Stimulated activated CD4-positive, alpha-beta T cell treated with anti-CD3 and anti-CD28 coated beads, Interleukin-1b, Interleukin-23, amount 100 ng/mL, for 1 hour (primary cell): ENCODE measurements around the gene ZFP90.
"Not testable (repeated sequence)": the region's sequence is repeated elsewhere in the genome, so short reads cannot be mapped to it uniquely, and the experiment has no call there.

Source experiments
- DNase-seq, 2 donors: peaks; one replicate each; pipeline ENCODE4 v3.0.0-alpha.2; 2020; ENCODE audit warnings: low read depth in 2 of 2

Gene ZFP90

DNA sequence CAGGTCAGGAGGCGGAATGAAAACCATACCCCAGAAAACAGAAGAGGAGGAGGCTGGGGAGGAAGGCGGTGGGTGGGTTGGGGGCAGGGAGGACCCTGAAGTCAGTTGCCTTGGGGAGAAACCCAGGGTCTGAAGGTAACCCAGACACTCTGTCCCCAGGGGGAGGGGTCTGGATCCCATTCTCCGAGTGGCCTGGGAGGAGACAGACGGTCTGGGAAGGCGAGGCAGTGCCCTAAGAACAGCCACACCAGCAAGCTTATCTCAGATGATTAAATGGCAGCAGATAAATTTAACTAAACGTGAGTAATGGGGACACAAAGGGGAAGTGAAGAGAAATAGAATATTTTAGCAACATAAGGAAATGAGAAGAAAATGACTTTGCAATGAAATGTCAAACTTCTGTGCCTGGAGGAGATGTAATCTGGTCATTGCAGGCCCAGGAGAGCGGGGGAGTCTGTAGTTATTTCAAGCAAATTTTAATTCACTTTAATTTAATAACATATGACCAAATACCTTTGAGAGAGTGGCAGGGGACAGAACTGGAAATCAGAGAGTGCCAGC is 21.4 kb upstream of the ZFP90 start:
- DNase-seq: no peak

DNA sequence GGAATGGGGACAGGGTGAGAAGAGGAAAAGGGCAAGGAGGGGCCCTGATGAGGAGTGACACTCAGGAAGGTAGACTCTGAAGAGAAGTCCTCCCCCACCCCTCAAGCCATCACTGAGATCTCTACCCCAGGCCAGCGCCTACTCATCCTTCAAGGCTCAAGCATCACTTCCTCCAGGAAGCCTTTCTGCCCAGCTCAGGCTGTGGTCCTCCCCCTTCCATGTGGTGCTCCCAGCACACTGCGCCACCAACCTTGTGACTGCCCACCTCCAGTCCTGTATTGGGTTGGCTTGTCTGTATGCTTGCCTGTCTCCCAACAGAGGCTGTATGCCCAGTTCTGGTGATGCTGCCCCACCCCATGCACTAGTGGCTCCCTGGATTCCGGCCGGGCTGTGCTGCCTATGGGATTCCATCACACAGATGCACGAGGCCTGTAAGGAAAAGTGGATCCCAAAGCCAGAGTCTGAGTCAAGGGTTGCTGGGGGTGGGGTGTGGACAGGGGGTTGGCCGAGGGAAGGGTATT is 19.8 kb upstream of the ZFP90 start:
- DNase-seq: no peak

DNA sequence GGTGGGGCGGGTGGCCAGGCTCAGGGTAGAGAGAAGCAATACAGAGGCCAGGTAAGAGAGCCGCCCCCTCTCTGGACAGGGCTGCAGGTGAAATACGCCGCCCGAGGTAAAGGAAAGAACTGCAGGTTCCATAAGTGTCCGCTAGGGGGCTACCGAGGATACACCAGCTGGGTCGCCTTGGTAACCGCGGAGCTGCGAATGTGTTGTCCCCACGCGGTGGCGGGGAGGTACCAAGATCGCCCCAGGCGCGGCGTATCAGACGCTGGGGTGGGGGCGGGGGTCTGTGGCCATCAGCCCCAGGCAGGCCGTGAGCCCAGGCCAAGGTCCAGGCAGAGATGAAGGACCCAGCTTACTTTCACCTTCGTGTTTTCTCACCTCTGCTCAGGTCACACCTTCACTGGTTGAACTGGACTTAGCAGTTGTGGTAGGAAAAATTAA is 18.4 kb upstream of the ZFP90 start:
- peak; percentile 62 to 66 for DNase-seq

DNA sequence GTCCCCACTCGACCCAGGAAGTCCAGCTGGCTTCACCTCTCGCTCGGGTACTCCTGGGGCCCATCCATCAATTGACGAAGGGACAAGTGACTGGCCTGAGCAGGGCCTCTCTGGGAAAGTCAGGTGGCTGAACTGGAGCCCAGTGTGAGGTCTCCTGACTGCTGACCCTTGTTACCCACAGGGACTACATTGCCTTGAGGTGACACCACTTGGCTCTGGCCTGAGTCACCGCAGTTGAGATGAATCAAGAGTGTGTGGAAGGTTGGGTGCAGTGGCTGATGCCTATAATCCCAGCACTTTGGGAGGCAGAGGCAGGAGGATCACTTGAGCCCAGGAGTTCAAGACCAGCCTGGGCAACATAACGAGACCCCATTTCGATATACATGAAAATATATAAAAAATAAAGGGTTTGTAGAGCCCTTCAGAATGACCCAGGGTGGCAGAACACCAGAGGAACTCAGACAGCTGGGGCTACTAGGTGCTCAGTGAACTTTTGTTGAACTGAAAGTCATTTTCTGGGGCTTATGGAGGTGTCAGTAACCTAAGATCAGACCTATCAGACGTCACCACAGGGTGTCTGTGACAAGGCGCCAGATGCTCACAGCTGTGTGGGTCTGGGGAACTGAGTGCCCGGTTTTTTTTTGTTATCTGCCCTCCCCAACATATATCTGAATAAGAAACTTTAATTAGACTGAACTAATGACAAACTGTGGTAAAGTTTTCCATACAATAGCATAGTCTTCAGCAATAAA is 14.8 kb upstream of the ZFP90 start:
- DNase-seq: no peak

DNA sequence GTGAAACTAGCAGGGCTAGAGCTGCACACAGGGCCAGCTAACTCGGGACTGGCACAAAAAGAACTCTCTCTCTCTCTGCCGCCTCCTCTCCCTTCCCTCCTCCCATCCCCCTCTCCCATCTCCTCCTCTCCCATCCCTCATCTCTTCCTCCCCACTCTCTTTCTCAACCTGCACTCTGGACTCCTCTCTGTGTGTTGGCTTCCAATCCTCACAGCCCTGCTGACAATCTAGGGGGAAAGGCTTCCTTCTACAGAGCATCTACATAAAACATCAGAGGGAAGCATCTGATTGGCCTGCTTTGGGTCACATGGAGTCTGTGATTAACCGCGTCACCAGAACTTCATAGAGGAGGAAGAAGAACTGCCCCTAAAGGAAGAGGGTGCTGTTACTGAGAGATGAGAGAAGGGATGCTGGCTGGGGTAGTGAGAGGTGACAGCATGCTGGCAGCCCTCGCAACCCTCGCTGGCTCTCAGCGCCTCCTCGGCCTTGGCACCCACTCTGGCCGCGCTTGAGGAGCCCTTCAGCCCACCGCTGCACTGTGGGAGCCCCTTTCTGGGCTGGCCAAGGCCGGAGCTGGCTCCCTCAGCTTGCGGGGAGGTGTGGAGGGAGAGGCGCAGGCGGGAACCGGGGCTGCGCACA is 12.8 kb upstream of the ZFP90 start:
- no peak for DNase-seq

DNA sequence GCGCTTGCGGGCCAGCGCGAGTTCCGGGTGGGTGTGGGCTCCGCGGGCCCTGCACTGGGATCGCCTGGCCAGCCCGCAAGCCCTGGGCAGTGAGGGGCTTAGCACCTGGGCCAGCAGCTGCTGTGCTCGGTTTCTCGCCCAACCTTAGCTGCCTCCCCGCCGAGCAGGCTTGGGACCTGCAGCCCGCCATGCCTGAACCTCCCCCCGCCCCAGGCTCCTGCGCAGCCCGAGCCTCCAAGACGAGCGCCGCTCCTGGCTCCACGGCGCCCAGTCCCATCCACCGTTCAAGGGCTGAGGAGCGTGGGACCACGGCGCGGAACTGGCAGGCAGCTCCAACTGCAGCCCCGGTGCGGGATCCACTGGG is 12.3 kb upstream of the ZFP90 start:
- no peak for DNase-seq

DNA sequence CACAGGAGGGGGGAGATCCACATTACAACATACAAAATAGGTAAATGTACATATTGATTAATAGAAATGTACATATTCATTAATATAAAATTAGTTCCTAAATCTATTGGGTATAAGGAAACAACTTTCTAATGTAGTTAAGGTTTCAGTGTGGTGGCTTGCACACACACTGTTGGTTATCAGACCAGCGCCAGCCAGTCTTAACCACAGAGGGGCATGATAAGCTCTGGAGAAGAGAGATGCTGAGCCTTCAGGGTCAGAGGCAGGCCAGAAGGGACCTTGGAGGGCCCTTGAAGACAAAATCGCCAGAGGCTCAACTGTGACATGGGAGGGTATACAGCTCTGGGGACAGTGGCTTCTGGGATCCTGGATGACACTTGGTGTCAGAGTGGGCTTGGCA is 10.9 kb upstream of the ZFP90 start:
- no peak for DNase-seq

DNA sequence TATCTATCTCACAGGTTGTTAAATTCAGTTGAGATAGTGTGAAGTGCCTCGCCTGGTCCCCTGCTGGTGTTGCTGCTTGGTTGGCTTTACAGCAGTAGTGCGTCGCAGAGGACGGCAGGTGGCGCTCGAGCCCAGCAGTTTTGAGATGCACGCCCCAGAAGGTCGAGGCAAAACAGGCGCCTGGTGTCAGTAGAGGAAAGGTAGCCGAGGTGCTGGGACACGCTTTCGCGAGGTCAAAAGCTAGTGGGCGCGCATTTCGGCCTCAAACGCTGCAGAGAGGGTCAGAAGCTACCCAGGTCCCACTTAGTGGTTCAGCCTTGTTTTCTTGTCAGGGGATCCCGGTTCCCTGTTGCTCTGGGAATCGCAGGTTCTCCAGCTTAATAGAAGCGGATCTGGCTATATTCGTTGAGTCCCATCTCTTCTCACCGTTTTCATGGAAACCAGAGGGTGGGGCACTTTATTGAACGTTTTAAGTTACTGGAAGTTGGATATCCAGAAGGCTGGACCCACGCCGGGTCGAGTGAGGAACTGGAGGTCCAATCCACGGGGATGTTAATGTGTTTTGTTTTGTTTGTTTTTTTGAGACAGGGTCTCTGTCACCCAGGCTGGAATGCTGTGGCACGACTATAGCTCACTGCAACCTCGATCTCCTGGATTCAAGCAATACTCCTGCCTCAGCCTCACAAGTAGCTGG is 10.3 kb upstream of the ZFP90 start:
- peak; percentile 75 to 78 for DNase-seq

DNA sequence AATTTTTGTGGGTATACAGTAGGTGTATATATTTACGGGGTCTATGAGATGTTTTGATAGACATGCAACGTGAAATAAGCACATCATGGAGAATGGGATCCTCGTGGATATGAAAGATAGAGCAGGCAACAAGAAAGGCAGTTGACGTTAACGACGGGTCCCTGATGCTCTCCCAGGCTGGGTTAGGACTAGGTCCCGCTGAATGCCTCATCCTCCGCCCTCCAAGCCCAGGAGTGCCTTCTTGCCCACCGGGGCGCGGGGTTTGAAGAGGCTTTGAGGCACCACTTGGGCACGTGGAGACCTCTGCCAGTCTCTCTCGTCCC is 9.5 kb upstream of the ZFP90 start:
- no peak for DNase-seq

DNA sequence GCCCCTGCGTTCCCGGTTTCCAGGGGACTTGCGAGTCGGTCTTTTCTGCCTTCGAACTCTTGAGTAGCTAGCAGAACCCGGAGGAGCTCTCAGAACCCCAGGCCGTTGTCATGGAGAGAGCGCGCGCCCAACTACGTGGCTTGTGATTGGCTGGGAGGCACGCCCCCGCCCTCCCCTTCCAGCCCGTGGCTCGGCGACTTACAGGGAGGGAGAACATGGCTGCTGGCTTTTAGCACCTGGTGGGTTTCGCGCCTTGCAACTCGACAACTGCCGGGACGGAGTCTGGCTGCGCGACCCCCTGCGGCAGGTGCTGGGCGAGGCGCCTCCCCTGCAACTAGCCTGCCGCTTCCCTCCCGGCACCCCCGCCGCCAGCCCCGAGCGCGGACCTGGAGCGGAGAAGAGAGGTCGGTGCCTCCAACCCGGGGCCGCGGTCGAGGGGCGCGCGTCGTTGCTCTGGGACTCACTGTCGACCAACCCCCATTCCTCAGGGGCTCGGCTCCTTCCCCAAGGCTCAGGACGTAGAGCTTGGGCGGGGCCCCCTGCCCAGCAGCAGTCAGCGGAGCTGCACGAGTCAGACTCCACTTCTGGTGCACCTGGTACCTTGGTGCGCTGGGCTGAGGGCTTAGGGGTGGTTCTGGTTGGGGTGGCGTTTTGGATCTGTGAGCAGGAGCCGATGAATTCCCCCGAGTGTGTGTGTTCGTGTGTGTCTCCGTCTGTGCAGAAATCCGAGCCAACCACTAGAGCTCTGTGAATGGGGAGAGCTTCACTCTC is 9.0 kb upstream of the ZFP90 start:
- peak; percentile 72 to 84 for DNase-seq

DNA sequence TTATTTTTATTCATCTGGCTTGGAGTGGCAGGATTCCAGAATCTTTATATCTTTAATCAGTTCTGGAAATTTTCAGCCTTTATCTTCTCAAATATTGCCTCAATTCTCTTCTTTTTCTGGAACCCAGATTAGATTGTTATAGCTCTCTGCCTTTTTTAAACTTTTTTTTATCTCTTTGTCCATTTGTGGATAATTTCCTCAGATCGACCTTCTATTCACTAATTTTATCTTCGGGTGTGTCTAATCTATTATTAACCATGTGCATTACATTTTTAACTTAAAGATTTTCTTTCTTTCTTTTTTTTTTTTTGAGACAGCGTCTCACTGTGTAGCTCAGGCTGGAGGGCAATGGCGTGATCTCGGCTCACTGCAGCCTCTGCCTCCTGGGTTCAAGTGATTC is 5.2 kb upstream of the ZFP90 start:
- DNase-seq: no peak

DNA sequence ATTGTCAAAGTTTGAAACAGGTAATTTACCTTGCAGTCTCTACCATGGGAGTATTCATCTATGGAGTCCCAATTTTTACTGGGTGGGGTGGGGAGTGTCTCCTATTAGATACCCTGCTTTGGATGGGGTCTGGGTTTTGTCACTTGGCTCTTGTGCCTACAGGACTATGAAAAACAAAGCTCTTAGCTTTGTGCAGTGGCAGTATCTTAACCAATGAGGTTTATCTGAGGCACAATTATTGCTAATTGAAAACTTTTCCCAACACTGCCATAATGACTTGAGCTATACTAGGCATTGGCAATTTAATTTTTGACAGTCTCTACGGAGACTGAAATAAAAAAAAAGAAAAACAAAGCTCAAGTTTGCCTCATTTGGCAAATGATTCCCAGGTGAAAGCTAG is 3.8 kb upstream of the ZFP90 start:
- no peak for DNase-seq

DNA sequence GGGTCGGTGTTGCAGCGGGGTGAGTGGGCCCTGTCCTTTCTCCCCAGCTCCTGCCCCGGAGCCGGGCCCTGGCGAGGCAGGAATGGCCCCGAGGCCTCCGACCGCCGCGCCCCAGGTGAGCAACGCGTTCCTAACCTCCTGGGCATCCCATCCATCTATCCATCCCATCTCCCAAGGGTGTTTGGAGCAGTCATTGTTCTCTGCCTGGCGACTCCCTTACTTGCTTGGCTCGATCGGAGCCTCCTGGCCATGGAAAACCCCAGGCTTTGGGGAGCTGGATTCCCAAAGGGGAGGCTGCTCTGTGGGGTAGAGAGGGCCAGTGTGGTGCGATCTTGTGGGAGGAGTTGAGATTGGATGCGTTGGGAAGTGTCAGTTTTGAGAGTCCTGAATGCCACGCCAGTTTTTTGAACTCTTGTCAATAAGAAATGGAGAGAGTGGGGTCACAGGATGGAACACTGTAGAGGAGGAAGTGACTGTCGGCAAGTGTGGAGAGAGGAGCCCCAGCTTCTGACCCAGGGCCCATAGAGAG is 684 bp downstream of the ZFP90 start:
- DNase-seq: no peak

DNA sequence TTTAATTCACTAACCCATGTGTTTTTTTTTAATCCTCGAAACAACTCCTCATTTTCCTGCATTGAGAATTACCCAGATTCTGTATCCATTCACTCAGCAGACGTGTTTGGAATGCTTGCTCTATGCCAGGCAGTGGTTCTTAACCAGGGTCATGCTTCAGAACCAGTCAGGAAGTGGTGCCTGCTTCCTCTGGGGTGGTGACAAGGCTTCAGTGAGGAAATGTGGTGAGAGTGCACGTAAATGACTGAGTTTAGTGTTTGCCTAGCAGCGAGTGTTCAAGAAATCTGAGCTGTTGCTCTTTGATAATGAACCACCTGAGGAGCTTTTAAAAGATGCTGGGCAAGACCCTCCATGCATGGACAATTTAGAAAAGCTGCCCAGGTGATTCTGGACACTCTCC is 9.9 kb downstream of the ZFP90 start:
- DNase-seq: no peak

DNA sequence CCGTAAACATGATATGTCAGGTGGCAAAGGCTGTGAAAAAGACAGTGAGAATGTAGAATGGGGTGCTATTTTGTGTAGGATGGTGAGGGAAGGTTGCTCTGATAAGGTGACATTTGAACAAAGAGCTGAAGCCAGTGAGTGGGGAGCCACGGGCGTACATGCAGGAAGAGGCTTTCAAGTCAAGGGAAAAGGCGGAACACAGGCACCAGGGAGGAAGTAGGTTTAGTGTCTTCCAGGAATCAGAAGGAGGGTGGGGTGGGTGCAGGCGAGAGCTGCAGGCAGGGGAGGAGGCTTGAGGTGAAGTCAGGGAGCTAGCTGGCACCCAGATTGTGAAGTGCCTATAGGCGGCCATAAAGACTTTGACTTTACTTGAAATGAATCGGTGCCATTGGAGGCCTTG is 14.1 kb downstream of the ZFP90 start:
- DNase-seq: no peak

DNA sequence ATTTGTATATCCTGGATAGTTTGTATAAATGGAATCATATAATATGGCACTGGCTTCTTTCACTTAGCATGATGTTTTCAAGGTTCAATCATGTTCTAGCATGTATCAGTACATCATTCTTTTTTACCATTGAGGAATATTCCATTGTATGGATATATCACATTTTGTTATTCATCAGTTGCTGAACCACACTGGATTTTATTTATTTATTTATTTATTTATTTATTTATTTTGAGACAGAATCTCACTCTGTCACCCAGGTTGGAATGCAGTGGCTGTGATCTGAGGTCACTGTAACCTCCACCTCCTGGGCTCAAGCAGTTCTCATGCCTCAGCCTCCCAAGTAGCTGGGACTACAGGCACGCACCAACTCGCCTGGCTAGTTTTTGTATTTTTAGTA is 21.2 kb downstream of the ZFP90 start:
- not testable (repeated sequence) for DNase-seq

DNA sequence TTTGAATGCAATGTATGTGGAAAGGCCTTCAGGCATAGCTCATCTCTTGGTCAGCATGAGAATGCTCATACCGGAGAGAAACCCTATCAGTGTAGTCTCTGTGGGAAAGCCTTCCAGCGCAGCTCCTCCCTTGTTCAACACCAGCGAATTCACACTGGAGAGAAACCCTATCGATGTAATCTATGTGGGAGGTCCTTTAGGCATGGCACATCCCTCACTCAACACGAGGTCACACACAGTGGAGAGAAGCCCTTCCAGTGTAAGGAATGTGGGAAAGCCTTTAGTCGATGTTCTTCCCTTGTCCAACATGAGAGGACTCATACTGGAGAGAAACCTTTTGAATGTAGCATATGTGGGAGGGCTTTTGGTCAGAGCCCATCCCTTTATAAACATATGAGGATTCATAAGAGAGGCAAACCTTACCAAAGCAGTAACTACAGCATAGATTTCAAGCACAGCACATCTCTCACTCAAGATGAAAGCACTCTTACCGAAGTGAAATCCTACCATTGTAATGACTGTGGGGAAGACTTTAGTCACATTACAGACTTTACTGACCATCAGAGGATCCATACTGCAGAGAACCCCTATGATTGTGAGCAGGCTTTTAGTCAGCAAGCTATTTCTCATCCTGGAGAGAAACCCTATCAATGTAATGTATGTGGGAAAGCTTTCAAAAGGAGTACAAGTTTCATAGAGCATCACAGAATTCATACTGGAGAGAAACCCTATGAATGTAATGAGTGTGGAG is 24.7 kb downstream of the ZFP90 start:
- no peak for DNase-seq

DNA sequence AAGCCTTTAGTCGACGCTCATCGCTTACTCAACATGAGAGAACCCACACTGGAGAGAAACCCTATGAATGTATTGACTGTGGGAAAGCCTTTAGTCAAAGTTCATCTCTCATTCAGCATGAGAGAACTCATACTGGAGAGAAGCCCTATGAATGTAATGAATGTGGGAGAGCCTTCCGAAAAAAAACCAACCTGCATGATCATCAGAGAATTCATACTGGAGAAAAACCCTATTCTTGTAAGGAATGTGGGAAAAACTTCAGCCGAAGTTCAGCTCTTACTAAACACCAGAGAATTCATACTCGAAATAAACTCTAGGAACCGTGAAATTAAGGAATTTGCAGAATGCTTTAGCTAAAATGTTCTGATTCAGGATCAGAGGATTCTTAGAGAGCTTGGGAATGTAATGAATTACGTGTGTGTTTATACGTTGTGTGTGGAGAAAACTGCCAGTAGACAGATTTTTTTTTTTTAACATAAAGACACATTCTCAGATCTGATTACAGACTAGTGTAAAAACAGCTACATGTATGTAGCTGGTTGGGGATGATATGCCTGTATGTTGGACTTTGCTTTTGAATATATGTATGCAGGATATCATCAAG is 25.4 kb downstream of the ZFP90 start:
- no peak for DNase-seq

DNA sequence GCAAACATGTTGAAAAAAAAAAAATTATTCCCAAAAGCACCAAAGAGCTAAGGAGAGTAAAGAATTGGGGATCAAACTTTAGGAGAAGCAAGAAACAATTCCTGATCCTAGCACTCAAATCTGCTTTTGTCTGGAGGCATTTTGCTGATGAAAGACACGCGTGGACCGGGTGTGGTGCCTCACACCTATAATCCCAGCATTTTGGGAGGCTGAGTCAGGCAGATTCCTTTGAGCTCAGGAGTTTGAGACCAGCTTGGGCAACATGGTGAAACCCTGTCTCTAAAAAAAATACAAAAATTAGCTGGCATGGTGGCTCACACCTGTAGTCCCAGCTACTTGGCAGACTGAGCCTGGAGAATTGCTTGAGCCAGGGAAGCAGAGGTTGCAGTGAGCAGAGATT is 35.4 kb downstream of the ZFP90 start:
- DNase-seq: no peak

DNA sequence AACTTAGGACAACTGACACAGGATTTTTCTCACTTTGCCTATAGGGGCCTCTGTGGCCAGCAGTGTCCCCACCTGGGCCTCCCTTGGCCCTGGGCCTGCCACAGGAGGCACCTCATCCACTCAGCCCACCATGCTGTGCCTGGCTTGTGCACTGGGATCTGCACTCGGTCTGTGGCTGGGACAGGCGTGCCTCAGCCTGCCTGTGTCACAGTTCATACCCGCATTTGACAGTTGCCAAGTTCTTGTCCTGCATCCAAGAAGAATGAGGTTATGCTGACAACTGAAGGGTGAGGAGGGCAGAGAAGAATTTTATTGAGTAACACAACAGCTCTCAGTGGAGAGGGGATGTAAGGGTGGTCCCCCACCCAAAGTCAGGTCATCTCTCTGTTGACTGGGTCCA is 36.0 kb downstream of the ZFP90 start:
- DNase-seq: no peak
